Measurements from ENCODE around the gene BPIFA3.

The BPIFA3 gene

DNA sequence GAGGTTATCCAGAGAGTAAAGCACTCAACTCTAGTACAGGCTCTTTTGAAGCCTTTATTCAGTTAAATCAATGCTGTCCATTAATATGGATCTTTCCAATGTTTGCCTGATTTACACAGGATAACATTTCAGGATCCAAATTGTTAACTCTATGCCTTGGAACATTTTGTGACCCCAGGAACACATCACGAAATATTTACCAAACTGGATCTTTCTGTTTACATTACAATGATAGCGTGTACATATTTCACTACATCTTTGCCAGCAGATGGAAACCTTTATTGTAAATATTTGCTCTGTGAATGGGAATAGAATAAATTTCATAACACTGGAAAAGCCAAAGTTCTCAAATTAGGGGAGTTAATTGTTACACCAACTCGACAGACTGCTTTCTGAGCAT lies 25.7 kb upstream of the BPIFA3 start:
- DNase-seq (ENCODE audit: low read depth) = no peak
- no peak overlapping the region for H3K4me3 ChIP-seq (replicated peaks; ENCODE audit: low read depth, low read length)
- TF ChIP-seq, protein P1, sequence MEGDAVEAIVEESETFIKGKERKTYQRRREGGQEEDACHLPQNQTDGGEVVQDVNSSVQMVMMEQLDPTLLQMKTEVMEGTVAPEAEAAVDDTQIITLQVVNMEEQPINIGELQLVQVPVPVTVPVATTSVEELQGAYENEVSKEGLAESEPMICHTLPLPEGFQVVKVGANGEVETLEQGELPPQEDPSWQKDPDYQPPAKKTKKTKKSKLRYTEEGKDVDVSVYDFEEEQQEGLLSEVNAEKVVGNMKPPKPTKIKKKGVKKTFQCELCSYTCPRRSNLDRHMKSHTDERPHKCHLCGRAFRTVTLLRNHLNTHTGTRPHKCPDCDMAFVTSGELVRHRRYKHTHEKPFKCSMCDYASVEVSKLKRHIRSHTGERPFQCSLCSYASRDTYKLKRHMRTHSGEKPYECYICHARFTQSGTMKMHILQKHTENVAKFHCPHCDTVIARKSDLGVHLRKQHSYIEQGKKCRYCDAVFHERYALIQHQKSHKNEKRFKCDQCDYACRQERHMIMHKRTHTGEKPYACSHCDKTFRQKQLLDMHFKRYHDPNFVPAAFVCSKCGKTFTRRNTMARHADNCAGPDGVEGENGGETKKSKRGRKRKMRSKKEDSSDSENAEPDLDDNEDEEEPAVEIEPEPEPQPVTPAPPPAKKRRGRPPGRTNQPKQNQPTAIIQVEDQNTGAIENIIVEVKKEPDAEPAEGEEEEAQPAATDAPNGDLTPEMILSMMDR (IDR thresholded peaks at IDR 0.05; ENCODE audit: low read length, missing control alignments) = no peak

DNA sequence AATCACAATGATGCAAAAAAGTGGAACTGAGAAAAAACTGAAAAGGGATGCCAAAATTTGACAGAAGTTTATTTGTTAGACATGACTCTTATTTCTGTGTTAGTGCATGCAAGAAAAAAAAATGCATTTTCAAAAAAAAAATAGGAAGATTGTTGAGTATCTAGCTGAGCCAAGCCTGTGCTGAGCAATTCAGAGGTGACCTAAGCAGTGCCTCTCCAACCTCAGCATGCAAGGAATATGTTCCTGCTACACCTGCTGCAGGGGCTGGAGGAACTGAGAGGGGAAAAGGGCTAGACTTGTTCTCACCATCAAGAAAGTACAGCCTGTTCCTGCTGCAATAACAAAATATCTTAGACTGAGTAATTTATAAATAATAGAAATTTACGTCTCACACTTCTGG lies 25.2 kb upstream of the BPIFA3 start:
- TF ChIP-seq, protein P1 (IDR thresholded peaks at IDR 0.05; ENCODE audit: low read length, missing control alignments) = no peak
- DNase-seq (ENCODE audit: low read depth) = no peak
- H3K4me3 ChIP-seq (replicated peaks; ENCODE audit: low read depth, low read length) = no peak overlapping the region

DNA sequence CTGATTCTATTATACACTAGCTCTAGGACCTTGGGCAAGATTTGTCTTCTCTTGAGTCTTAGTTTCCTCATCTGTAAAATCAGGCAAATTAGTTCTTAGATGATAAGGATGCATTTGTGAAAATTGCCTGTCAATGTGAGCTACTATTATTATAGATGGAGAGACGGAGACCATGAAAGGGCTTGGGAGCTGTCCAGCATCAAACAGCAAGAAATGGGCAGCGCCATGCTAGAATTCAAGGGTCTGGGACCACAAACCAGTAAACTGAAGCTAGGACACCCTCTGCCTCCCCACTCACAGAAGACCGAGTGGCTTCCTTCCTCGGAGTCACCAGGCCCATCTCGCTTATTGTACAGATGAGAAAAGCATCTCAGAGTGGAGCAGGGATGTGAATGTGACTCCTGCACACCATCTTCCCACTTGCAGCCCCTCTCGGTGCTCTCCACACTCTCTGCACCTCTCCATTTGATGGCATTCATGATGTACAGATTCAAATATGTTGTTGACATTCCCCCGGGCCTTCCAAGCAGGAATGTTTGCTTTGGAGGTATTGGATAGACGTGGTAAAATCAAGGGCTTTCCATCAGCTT lies 24.1 kb upstream of the BPIFA3 start:
- TF ChIP-seq, protein P1 (IDR thresholded peaks at IDR 0.05; ENCODE audit: low read length, missing control alignments) = no peak
- no peak for DNase-seq (ENCODE audit: low read depth)
- H3K4me3 ChIP-seq (replicated peaks; ENCODE audit: low read depth, low read length) = no peak overlapping the region

DNA sequence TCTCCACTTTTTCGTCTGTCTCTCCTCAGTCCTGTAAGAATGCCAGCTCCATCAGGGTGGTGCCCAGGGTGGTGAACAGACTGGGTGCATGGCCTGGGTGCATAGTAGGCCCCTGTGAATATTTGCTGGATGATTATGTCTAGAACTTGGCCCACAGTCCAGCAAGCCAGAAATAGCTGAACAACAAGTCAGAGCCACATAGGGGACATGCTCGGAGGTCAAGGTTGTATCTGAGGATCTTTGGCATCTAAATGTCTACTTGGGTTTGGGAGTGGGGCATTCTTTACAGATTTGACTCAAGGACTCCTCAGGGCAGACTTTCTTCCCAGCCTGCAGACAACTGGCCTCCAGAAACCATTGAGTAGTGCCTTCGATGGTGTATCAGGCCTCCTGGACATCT lies 18.1 kb upstream of the BPIFA3 start:
- H3K4me3 ChIP-seq (replicated peaks; ENCODE audit: low read depth, low read length) = no peak overlapping the region
- TF ChIP-seq, protein P1 (IDR thresholded peaks at IDR 0.05; ENCODE audit: low read length, missing control alignments) = no peak
- DNase-seq (ENCODE audit: low read depth) = no peak

GRCh38 chr20:33202451-33202850 lies 14.7 kb upstream of the BPIFA3 start:
- DNase-seq (ENCODE audit: low read depth) = no peak
- TF ChIP-seq, protein P1 (IDR thresholded peaks at IDR 0.05; ENCODE audit: low read length, missing control alignments) = no peak
- H3K4me3 ChIP-seq (replicated peaks; ENCODE audit: low read depth, low read length) = no peak overlapping the region

DNA sequence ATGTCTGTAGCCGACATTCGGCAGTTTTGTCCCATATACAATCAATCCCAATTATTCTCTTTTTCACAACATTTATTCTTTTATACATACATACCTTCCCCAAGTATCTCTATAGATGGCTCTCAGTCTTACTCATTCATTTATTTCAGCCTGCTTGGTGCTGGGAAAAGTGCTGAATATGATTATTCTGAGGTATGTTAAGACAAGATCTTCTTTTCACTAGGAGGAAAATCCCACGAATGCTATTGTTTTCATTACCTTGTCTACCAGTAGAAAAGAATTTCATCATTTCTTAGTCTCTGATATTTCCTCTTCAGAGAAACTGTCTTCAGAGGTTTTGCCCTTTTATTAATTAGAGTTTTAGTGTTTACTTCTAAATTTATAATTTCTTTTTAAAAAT lies 13.7 kb upstream of the BPIFA3 start:
- DNase-seq (ENCODE audit: low read depth) = no peak
- H3K4me3 ChIP-seq (replicated peaks; ENCODE audit: low read depth, low read length) = no peak overlapping the region
- TF ChIP-seq, protein P1 (IDR thresholded peaks at IDR 0.05; ENCODE audit: low read length, missing control alignments) = no peak

DNA sequence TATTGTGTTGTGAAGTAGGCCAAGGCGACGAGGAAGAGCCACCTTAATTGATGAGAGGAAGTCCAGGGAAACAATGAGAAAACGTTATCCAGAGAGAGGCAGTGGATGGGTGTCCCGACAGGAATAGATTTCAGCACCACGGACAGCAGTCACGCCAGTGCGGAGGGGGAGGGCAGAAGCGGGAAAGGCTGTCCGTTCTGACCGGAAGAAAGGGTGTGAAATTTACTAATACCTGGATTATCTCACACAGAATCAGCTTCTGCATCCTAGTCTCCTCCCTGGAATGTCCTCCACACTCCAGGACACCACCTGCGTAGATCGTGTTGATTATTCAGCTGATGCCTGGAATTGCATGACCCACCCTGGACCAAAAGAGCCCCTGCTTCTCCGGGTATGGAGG lies 7.4 kb upstream of the BPIFA3 start:
- TF ChIP-seq, protein P1 (IDR thresholded peaks at IDR 0.05; ENCODE audit: low read length, missing control alignments) = no peak
- DNase-seq (ENCODE audit: low read depth) = peak; percentile 66
- no peak overlapping the region for H3K4me3 ChIP-seq (replicated peaks; ENCODE audit: low read depth, low read length)
